ENCODE results near the gene CHMP1B.
"Not testable (repeated sequence)": the region's sequence is repeated elsewhere in the genome, so short reads cannot be mapped to it uniquely, and the experiment has no call there.

The CHMP1B gene

GRCh38 chr18:11872479-11873136 lies 21.4 kb downstream of the CHMP1B start:
- DNase-seq = no peak

- no peak for DNase-seq
Measured at GRCh38 chr18:11873670-11874340, 22.6 kb downstream of the CHMP1B start.

- DNase-seq = no peak
Measured at GRCh38 chr18:11874676-11875075, 23.5 kb downstream of the CHMP1B start.

- DNase-seq = no peak
Measured at GRCh38 chr18:11877497-11878135, 26.4 kb downstream of the CHMP1B start.

GRCh38 chr18:11880586-11881304 lies 29.5 kb downstream of the CHMP1B start:
- DNase-seq = no peak

- no peak for DNase-seq
Measured at GRCh38 chr18:11882636-11883035, 31.4 kb downstream of the CHMP1B start.

GRCh38 chr18:11883153-11883552 lies 31.9 kb downstream of the CHMP1B start:
- DNase-seq = no peak

- DNase-seq = no peak
Measured at GRCh38 chr18:11884396-11885030, 33.3 kb downstream of the CHMP1B start.

GRCh38 chr18:11885278-11885947 lies 34.2 kb downstream of the CHMP1B start:
- DNase-seq = no peak

GRCh38 chr18:11886577-11887110 lies 35.4 kb downstream of the CHMP1B start:
- DNase-seq = no peak

- DNase-seq = no peak
Measured at GRCh38 chr18:11887328-11888128, 36.3 kb downstream of the CHMP1B start.

- DNase-seq = no peak
Measured at GRCh38 chr18:11888726-11889125, 37.5 kb downstream of the CHMP1B start.

- no peak for DNase-seq
Measured at GRCh38 chr18:11889284-11889683, 38.1 kb downstream of the CHMP1B start.

GRCh38 chr18:11891737-11892136 lies 40.5 kb downstream of the CHMP1B start:
- DNase-seq = no peak

- DNase-seq = not testable (repeated sequence)
Measured at GRCh38 chr18:11892438-11892837, 41.2 kb downstream of the CHMP1B start.

GRCh38 chr18:11897781-11898180 lies 46.6 kb downstream of the CHMP1B start:
- DNase-seq = no peak

GRCh38 chr18:11899063-11899462 lies 47.9 kb downstream of the CHMP1B start:
- DNase-seq = no peak

GRCh38 chr18:11901826-11902438 lies 50.7 kb downstream of the CHMP1B start:
- no peak for DNase-seq

- no peak for DNase-seq
Measured at GRCh38 chr18:11902522-11903292, 51.5 kb downstream of the CHMP1B start.

All from NCI-H1436 treated with DMSO at 0.1 percent for 48 hours (cell line).